Upper lobe of right lung (tissue), 1 donor: ENCODE results near the gene IDNK. TPM values are rescaled to one million over a fixed set of nuclear protein-coding genes. Genes with fewer than 3 reads are reported as not detected.

ENCODE experiments used
- ATAC-seq: fragments of 200-7000 bp; cut with Tn5 transposase; one replicate; pipeline ENCODE4 v1.9.1; 2020; ENCODE audit warnings: mild to moderate bottlenecking, moderate library complexity
- DNase-seq: peaks from one replicate; pipeline ENCODE4 v3.0.0-alpha.2; 2020
- H3K27ac ChIP-seq: fragments of 200-600 bp; one replicate; pipeline ENCODE4 v1.8.0; 2022
- H3K27me3 ChIP-seq: fragments of 200-600 bp; one replicate; pipeline ENCODE4 v1.8.0; 2022; ENCODE audit warnings: mild to moderate bottlenecking
- H3K36me3 ChIP-seq: fragments of 200-600 bp; one replicate; pipeline ENCODE4 v1.8.0; 2022
- H3K4me1 ChIP-seq: fragments of 200-600 bp; one replicate; pipeline ENCODE4 v1.8.0; 2022
- H3K4me3 ChIP-seq: fragments of 200-600 bp; one replicate; pipeline ENCODE4 v1.8.0; 2022; ENCODE audit warnings: mild to moderate bottlenecking
- H3K9me3 ChIP-seq: fragments of 200-600 bp; one replicate; pipeline ENCODE4 v1.8.0; 2022
- CTCF ChIP-seq: fragments of 200-600 bp; IDR thresholded peaks from one replicate; pipeline ENCODE4 v1.8.0; 2022; ENCODE audit warnings: antibody characterized with exemption
- intact Hi-C: fragments of 100-400 bp; cut with DNase I; formaldehyde crosslinking; loops from one replicate; pipeline ENCODE4 v1.11.0; 2022
- long read RNA-seq: library from polyadenylated mRNA; unstranded; transcript quantifications from one replicate; pipeline ENCODE4 v2.0.0, GENCODE V29; 2021
- total RNA-seq: library from RNA; stranded (reverse); fragmentation: NEBNext Ultra II Directional; extraction: Animal tissue kit (Norgen Biotek cat#: 25700); gene quantifications from one replicate; pipeline ENCODE4 v1.2.1, GENCODE V29; 2021
- donor health status: DM: no; HTN: yes; CAD: no; lungs with severe emphysema.

Gene IDNK
- 6.2 TPM for total RNA-seq
- long read RNA-seq, partial matches to known transcripts = 0 of 9 reads
- long read RNA-seq, other reads (novel, unspliced or antisense) = 4 of 9 reads

- H3K36me3 ChIP-seq = peaks cover 16% of the 10 kb centered on the region
- intact Hi-C loops = no loop called here
- DNase-seq (peak; percentile 90), ATAC-seq (peak; percentile 93)
- TF ChIP-seq CTCF = no peak
- H3K4me3 ChIP-seq = peak within 1 kb of the TSS; percentile 72
- peak within 1 kb of the TSS; percentile 96 for H3K27ac ChIP-seq
- peaks cover 9% of the 10 kb centered on the region for H3K4me1 ChIP-seq
- no peaks in the 10 kb centered on the region for H3K9me3 ChIP-seq
- H3K27me3 ChIP-seq = no peaks in the 10 kb centered on the region
Observed at GRCh38 chr9:83622939-83623678, at the start of gene IDNK. Gene IDNK (plus strand): TSS chr9:83623143. CDS start chr9:83623172, 29 bp downstream.

- Histone ChIP-seq H3K27ac (no peak overlapping the region), H3K9me3 (no peaks in the 10 kb centered on the region), H3K4me3 (no peak overlapping the region), H3K4me1 (no peaks in the 10 kb centered on the region), H3K36me3 (no peaks in the 10 kb centered on the region), H3K27me3 (no peaks in the 10 kb centered on the region)
- DNase-seq (no peak), ATAC-seq (no peak)
- no peak for TF ChIP-seq CTCF
- intact Hi-C loops = no loop called here
Observed at GRCh38 chr9:83574482-83574881, 48.5 kb upstream of the IDNK start.

- Histone ChIP-seq H3K4me1 (no peaks in the 10 kb centered on the region), H3K36me3 (no peaks in the 10 kb centered on the region), H3K4me3 (no peak overlapping the region), H3K27me3 (no peaks in the 10 kb centered on the region), H3K9me3 (no peaks in the 10 kb centered on the region), H3K27ac (no peak overlapping the region)
- DNase-seq = no peak
- TF ChIP-seq CTCF = no peak
- intact Hi-C loops = no loop called here
- ATAC-seq = no peak
Observed at GRCh38 chr9:83582029-83582428, 40.9 kb upstream of the IDNK start.

- H3K4me1 ChIP-seq = no peaks in the 10 kb centered on the region
- no peaks in the 10 kb centered on the region for H3K9me3 ChIP-seq
- H3K36me3 ChIP-seq = no peaks in the 10 kb centered on the region
- no peak overlapping the region for H3K4me3 ChIP-seq
- peak; percentile 78 for TF ChIP-seq CTCF
- no peak for DNase-seq
- intact Hi-C loops = no loop called here
- H3K27ac ChIP-seq = no peak overlapping the region
- H3K27me3 ChIP-seq = no peaks in the 10 kb centered on the region
- peak; percentile 90 for ATAC-seq
Observed at GRCh38 chr9:83583151-83584014, 39.6 kb upstream of the IDNK start.

- DNase-seq = no peak
- H3K4me1 ChIP-seq = no peaks in the 10 kb centered on the region
- TF ChIP-seq CTCF = no peak
- intact Hi-C loops = no loop called here
- ATAC-seq = no peak
- no peak overlapping the region for H3K4me3 ChIP-seq
- H3K36me3 ChIP-seq = no peaks in the 10 kb centered on the region
- no peaks in the 10 kb centered on the region for H3K9me3 ChIP-seq
- no peaks in the 10 kb centered on the region for H3K27me3 ChIP-seq
- H3K27ac ChIP-seq = no peak overlapping the region
Observed at GRCh38 chr9:83584995-83585394, 37.9 kb upstream of the IDNK start.
